ENCODE measurements around the gene ZSWIM8. TPM values are rescaled to one million over a fixed set of nuclear protein-coding genes. Genes with fewer than 3 reads are reported as not detected.

The ZSWIM8 gene
- total and polyA plus RNA-seq, 2 of the 8 experiments (the other 6 are each of a cell fraction or from before 2014, with no cell fraction given), result 44.7 to 99.7 TPM

DNA sequence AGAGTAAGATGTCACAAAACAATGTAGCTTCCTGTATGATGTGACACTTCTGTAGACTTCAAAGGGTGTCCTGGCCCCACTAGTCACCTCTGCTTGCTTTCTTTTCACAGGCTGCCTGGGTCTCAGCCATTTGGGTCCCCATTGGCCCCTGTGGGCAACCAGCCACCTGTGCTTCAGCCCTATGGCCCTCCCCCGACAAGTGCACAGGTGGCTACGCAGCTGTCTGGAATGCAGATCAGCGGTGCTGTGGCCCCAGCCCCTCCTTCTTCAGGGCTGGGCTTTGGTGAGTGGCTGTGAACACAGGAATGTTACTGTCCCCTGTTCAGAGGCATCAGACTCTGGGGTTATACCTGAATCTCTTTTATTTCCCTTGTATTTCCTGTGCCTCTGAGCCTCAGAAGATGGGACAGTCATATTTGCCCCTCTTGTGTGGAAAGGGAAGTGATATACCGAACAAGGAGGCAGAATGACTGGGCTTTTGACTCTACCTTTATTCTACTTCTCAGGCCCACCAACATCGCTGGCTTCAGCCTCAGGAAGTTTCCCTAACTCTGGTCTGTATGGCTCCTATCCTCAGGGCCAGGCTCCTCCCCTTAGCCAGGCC is 25.8 kb upstream of the ZSWIM8 start:
- H3K79me2 ChIP-seq (ENCODE audit: control insufficient read depth in 1 of 2, insufficient read depth in 2 of 2, low read length in 2 of 2), result no peaks in the 10 kb centered on the region
- H2BK20ac ChIP-seq (ENCODE audit: low read length), result no peak overlapping the region
- H3K4me2 ChIP-seq (ENCODE audit: insufficient read depth in 1 of 2, low read depth in 2 of 2, low read length in 2 of 2), result no peak overlapping the region
- no peak for DNase-seq (ENCODE audit: low read depth in 1 of 2, low spot score in 2 of 2)
- no peak overlapping the region for H2AFZ ChIP-seq (ENCODE audit: low read length)
- no peak overlapping the region for H3K4me3 ChIP-seq (ENCODE audit: extremely low read depth in 1 of 4, insufficient read depth in 2 of 4, low read depth in 3 of 4, low read length in 4 of 4)
- H2BK12ac ChIP-seq (ENCODE audit: low read depth, low read length), result no peak overlapping the region
- no peaks in the 10 kb centered on the region for H3K27me3 ChIP-seq (replicated peaks in 1 of 4; ENCODE audit: control insufficient read depth in 3 of 4, extremely low read depth in 1 of 4, insufficient read depth in 3 of 4, low read length in 3 of 4)
- H3K9me3 ChIP-seq (ENCODE audit: insufficient read depth in 2 of 2, low read depth in 1 of 2, low read length in 1 of 2), result no peaks in the 10 kb centered on the region
- H4K5ac ChIP-seq (ENCODE audit: insufficient read length, low read depth, low read length), result no peak overlapping the region
- H4K8ac ChIP-seq (ENCODE audit: extremely low read depth, insufficient read depth, low read length), result no peak overlapping the region
- no peaks in the 10 kb centered on the region; the same call in 1 of the 2 replicates for H3K23me2 ChIP-seq (ENCODE audit: low read depth, low read length)
- H3K4me1 ChIP-seq (replicated peaks in 1 of 4; ENCODE audit: control insufficient read depth in 3 of 4, insufficient read depth in 4 of 4, low read length in 3 of 4), result no peaks in the 10 kb centered on the region
- no peak overlapping the region for H2BK15ac ChIP-seq (ENCODE audit: low read length)
- H3K56ac ChIP-seq (replicated peaks; ENCODE audit: insufficient read length, low read depth, low read length), result no peak overlapping the region
- ChIA-PET CTCF (ENCODE audit: partially characterized antibody) (interaction anchor here (1.2 to 3.7 kb wide), 2 partner anchors 10 to 14 kb away, joined by 3 to 17 read pairs; a partner anchor contains a TSS), POLR2A (ENCODE audit: partially characterized antibody) (interaction anchor here (1.3 to 3.4 kb wide), 5 partner anchors 9 to 21 kb away, joined by 3 to 20 read pairs (median 6); partner anchors contain the start of gene SEC24C)
- no peak overlapping the region for H3K9ac ChIP-seq (replicated peaks in 1 of 4; ENCODE audit: extremely low read depth in 1 of 4, low read depth in 3 of 4, low read length in 3 of 4)
- no peak overlapping the region for H4K91ac ChIP-seq (replicated peaks; ENCODE audit: insufficient read length, low read length)
- FAIRE-seq, result no peak
- H3K79me1 ChIP-seq (ENCODE audit: low read depth, low read length), result 0 out of 2 replicates have a peak, but pooled peaks cover 2% of the 10 kb centered on the region
- no peaks in the 10 kb centered on the region for H4K20me1 ChIP-seq (replicated peaks in 1 of 2; ENCODE audit: control insufficient read depth in 1 of 2, insufficient read depth in 2 of 2, low read length in 2 of 2)
- H3K27ac ChIP-seq (ENCODE audit: low read depth, low read length), result no peak overlapping the region
- H3K18ac ChIP-seq (ENCODE audit: extremely low read depth, low read length), result no peak overlapping the region
- no peak overlapping the region for H3K14ac ChIP-seq (ENCODE audit: insufficient read length)
- H2AK5ac ChIP-seq (ENCODE audit: low read depth, low read length), result no peak overlapping the region
- H2BK120ac ChIP-seq (replicated peaks; ENCODE audit: low read depth, low read length), result no peak overlapping the region
- H3K23ac ChIP-seq (ENCODE audit: insufficient read length), result no peak overlapping the region
- H3K36me3 ChIP-seq (ENCODE audit: control insufficient read depth in 2 of 4, insufficient read depth in 4 of 4, low read length in 3 of 4), result peaks cover 5 to 39% (median 26%) of the 10 kb centered on the region in 4 experiments
- H2BK5ac ChIP-seq (ENCODE audit: low read depth, low read length), result no peak overlapping the region
- WGBS, 2 experiments (ENCODE audit: extremely low coverage in 1 of 2, insufficient coverage in 1 of 2, insufficient read length in 1 of 2, insufficient replicate concordance in 2 of 2, low coverage in 1 of 2, low lambda C conversion rate in 2 of 2, missing lambda C conversion rate in 1 of 2), result 91% methylated on average over 5 of the region's 5 CpGs; no CpG with 5 or more reads in 1 of the 2 experiments
- H3K4ac ChIP-seq (replicated peaks; ENCODE audit: insufficient read length, low read depth, low read length), result no peak overlapping the region
- TF ChIP-seq, protein P1, sequence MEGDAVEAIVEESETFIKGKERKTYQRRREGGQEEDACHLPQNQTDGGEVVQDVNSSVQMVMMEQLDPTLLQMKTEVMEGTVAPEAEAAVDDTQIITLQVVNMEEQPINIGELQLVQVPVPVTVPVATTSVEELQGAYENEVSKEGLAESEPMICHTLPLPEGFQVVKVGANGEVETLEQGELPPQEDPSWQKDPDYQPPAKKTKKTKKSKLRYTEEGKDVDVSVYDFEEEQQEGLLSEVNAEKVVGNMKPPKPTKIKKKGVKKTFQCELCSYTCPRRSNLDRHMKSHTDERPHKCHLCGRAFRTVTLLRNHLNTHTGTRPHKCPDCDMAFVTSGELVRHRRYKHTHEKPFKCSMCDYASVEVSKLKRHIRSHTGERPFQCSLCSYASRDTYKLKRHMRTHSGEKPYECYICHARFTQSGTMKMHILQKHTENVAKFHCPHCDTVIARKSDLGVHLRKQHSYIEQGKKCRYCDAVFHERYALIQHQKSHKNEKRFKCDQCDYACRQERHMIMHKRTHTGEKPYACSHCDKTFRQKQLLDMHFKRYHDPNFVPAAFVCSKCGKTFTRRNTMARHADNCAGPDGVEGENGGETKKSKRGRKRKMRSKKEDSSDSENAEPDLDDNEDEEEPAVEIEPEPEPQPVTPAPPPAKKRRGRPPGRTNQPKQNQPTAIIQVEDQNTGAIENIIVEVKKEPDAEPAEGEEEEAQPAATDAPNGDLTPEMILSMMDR (IDR thresholded peaks at IDR 0.05; ENCODE audit: control extremely low read depth in 1 of 3, insufficient read depth in 1 of 3, low read depth in 1 of 3, low read length in 3 of 3), result no peak
- no peak for TF ChIP-seq CHD1 (IDR thresholded peaks at IDR 0.05; ENCODE audit: low read depth, low read length)
- TF ChIP-seq KDM1A (IDR thresholded peaks at IDR 0.05; ENCODE audit: borderline replicate concordance, low read length), result no peak
- no peak for TF ChIP-seq CBX8 (IDR thresholded peaks at IDR 0.05; ENCODE audit: borderline replicate concordance, low read depth, low read length)
- TF ChIP-seq TAF1 (IDR thresholded peaks at IDR 0.05; ENCODE audit: low read depth, low read length), result no peak
- TF ChIP-seq, protein P2, sequence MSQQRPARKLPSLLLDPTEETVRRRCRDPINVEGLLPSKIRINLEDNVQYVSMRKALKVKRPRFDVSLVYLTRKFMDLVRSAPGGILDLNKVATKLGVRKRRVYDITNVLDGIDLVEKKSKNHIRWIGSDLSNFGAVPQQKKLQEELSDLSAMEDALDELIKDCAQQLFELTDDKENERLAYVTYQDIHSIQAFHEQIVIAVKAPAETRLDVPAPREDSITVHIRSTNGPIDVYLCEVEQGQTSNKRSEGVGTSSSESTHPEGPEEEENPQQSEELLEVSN (IDR thresholded peaks at IDR 0.05), result no peak
- no peak for TF ChIP-seq EZH2 (IDR thresholded peaks at IDR 0.05; ENCODE audit: low read depth, low read length, severe bottlenecking)
- TF ChIP-seq PHF8 (conservative IDR thresholded peaks at IDR 0.05; ENCODE audit: low read depth, low read length), result no peak
- TF ChIP-seq RBBP5 (IDR thresholded peaks at IDR 0.05; ENCODE audit: borderline replicate concordance, low read depth, low read length), result no peak
- no peak for TF ChIP-seq TEAD4 (IDR thresholded peaks at IDR 0.05; ENCODE audit: low read depth, low read length)
